A549 treated with CpdA at 1 μM for 4 hours (cell line): ENCODE measurements around the gene AOC3. TPM values are rescaled to one million over a fixed set of nuclear protein-coding genes. Genes with fewer than 3 reads are reported as not detected.

Experiments used
- total RNA-seq: library from RNA; stranded (reverse); fragments of 200-300 nt; extraction: Qiagen RNA extraction; gene quantifications from 5 replicates; pipeline ENCODE4 v1.2.3, GENCODE V29; 2022; ENCODE audit warnings: low read depth

Gene AOC3, protein sequence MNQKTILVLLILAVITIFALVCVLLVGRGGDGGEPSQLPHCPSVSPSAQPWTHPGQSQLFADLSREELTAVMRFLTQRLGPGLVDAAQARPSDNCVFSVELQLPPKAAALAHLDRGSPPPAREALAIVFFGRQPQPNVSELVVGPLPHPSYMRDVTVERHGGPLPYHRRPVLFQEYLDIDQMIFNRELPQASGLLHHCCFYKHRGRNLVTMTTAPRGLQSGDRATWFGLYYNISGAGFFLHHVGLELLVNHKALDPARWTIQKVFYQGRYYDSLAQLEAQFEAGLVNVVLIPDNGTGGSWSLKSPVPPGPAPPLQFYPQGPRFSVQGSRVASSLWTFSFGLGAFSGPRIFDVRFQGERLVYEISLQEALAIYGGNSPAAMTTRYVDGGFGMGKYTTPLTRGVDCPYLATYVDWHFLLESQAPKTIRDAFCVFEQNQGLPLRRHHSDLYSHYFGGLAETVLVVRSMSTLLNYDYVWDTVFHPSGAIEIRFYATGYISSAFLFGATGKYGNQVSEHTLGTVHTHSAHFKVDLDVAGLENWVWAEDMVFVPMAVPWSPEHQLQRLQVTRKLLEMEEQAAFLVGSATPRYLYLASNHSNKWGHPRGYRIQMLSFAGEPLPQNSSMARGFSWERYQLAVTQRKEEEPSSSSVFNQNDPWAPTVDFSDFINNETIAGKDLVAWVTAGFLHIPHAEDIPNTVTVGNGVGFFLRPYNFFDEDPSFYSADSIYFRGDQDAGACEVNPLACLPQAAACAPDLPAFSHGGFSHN
- total RNA-seq: 0.97 to 2.1 TPM (median 1.0 TPM) in 5 replicates

DNA sequence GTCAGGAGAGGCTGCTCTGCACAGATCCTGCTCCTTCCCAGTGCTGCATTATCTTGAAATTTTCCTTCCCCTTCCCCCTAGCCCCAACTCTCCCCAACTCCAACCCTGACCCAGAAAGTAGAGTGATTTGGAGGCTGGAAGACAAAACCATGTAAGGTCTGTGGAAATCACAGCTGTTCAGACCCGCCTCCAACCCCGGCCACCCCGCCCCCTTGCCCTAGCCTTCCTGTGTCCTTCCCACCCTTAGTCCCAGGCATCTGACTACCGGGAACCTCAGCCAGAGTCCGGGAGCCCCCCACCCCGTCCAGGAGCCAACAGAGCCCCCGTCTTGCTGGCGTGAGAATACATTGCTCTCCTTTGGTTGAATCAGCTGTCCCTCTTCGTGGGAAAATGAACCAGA lies at the start of gene AOC3:
Gene AOC3, plus strand, starts transcription at position 246 of the 400 bp plus-strand sequence. Its CDS starts 145 bp downstream, at position 391.

DNA sequence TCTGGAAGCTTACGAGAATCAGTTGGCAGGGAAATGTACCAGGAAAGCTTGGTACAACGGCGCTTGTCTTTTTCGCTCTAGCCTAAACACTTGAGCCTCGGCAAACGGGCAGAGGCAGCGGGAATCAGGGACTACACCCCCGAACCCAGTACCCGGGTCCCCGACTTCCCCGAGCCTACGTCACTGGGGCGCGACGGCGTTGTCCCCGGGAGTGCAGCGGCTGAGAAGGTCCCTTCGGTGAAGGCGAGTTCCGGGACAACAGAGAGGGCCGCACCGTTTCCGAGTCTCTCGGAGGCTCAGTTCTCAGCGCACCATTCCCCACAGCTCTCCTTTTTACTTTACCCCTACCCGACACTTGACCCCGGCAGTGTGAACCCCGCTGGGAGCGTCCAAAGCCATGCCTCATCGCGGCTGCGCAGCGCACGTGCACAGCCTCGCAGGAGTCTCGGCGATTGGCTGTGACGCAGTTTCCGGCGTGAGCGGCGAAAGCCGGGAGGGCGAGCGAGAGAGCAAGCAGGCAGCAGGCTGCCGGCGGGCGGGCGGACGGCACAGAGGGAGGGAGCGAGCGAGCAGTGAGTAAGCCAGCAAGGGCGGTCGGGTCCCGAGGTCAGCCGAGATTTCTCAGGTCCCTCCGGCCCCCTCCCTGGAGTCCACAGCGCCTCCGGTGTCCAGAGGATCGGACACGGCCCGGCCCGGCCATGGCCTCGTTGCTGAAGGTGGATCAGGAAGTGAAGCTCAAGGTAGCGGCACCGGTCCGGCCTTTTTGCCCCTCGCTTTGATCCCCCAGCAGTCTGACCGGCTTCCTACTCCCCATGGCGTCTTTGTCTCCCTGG lies 17.8 kb upstream of the AOC3 start, which contains the start of gene PSME3:
Gene PSME3, plus strand, starts transcription at position 464 of the 833 bp plus-strand sequence. Its CDS starts 235 bp downstream, at position 699.

DNA sequence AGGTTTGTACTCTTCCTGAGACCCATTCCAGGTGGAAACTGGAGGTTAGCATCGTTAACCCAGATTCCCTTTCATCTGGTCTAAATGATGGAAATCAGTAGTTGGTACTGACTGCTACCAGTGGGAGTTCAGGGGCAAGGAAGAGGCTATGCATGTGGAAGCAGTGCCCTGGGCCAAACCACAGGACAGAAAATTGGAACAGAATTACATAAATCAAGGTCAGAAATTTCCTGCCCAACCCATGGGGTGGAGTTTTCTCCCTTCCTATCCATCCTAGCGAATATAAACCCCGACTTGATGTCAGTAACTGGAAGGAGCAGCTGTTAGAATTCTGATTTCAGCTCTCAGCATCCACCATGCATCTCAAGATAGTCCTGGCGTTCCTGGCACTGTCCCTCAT lies 6.7 kb upstream of the AOC3 start, which contains the start of gene AOC2:
Gene AOC2, plus strand, starts transcription at position 310 of the 400 bp plus-strand sequence. Its CDS starts 47 bp downstream, at position 357.

DNA sequence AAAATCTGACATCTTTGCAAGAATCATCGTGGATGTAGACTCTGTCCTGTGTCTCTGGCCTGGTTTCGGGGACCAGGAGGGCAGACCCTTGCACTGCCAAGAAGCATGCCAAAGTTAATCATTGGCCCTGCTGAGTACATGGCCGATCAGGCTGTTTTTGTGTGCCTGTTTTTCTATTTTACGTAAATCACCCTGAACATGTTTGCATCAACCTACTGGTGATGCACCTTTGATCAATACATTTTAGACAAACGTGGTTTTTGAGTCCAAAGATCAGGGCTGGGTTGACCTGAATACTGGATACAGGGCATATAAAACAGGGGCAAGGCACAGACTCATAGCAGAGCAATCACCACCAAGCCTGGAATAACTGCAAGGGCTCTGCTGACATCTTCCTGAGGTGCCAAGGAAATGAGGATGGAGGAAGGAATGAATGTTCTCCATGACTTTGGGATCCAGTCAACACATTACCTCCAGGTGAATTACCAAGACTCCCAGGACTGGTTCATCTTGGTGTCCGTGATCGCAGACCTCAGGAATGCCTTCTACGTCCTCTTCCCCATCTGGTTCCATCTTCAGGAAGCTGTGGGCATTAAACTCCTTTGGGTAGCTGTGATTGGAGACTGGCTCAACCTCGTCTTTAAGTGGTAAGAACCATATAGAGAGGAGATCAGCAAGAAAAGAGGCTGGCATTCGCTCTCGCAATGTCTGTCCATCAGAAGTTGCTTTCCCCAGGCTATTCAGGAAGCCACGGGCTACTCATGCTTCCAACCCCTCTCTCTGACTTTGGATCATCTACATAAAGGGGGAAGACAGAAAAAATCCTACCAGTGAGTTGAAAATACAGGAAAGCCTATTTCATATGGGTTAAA lies 49.7 kb downstream of the AOC3 start, which contains the start of gene G6PC1:
Gene G6PC1, plus strand, starts transcription at position 340 of the 872 bp plus-strand sequence. Its CDS starts 78 bp downstream, at position 418.

Other genes with a start within 250 kb of the AOC3 start
- 27.4 to 32.7 TPM (median 29.2 TPM) in 5 replicates for gene RETREG3, start 241.8 kb upstream of the AOC3 start, total RNA-seq
- 145 to 162 TPM (median 150 TPM) in 5 replicates for gene TUBG1, start 241.5 kb upstream of the AOC3 start, total RNA-seq
- gene TUBG2, start 191.9 kb upstream of the AOC3 start, total RNA-seq: 21.3 to 26.6 TPM (median 23.8 TPM) in 5 replicates
- 11.4 to 20.4 TPM (median 18.3 TPM) in 5 replicates for gene PLEKHH3, start 174.2 kb upstream of the AOC3 start, total RNA-seq
- 0.30 to 0.63 TPM (median 0.37 TPM) in 5 replicates for gene CCR10, start 169.4 kb upstream of the AOC3 start, total RNA-seq
- 5.1 to 6.9 TPM (median 5.5 TPM) in 5 replicates for gene CNTNAP1, start 168.7 kb upstream of the AOC3 start, total RNA-seq
- gene EZH1, start 106.2 kb upstream of the AOC3 start, total RNA-seq: 8.1 to 12.6 TPM (median 11.6 TPM) in 5 replicates
- gene RAMP2, start 90.0 kb upstream of the AOC3 start, total RNA-seq: 0.65 to 1.3 TPM (median 0.99 TPM) in 5 replicates
- 126 to 132 TPM (median 128 TPM) in 5 replicates for gene VPS25, start 77.8 kb upstream of the AOC3 start, total RNA-seq
- 0.92 to 2.0 TPM (median 1.3 TPM) in 5 replicates for gene WNK4, start 70.6 kb upstream of the AOC3 start, total RNA-seq
- gene COA3, start 52.5 kb upstream of the AOC3 start, total RNA-seq: 118 to 141 TPM (median 138 TPM) in 5 replicates
- gene CNTD1, start 52.3 kb upstream of the AOC3 start, total RNA-seq: 0.08 to 0.27 TPM (median 0.25 TPM) in 3 of 5 replicates, not detected in the others
- gene BECN1, start 26.9 kb upstream of the AOC3 start, total RNA-seq: 76.8 to 105 TPM (median 80.9 TPM) in 5 replicates
- gene PSME3, start 17.8 kb upstream of the AOC3 start, total RNA-seq: 225 to 304 TPM (median 243 TPM) in 5 replicates
- 1.4 to 3.0 TPM (median 2.0 TPM) in 5 replicates for gene AOC2, start 6.6 kb upstream of the AOC3 start, total RNA-seq
- not detected in 5 replicates for gene G6PC1, start 49.6 kb downstream of the AOC3 start, total RNA-seq
- 51.5 to 58.5 TPM (median 55.3 TPM) in 5 replicates for gene AARSD1, start 113.3 kb downstream of the AOC3 start, total RNA-seq
- gene PTGES3L, start 128.9 kb downstream of the AOC3 start, total RNA-seq: 0.55 to 0.99 TPM (median 0.84 TPM) in 5 replicates
- gene RUNDC1, start 129.4 kb downstream of the AOC3 start, total RNA-seq: 19.6 to 21.7 TPM (median 20.3 TPM) in 5 replicates
- 2,853 to 3,460 TPM (median 3,163 TPM) in 5 replicates for gene RPL27, start 147.2 kb downstream of the AOC3 start, total RNA-seq
- gene IFI35, start 155.6 kb downstream of the AOC3 start, total RNA-seq: 17.3 to 19.5 TPM (median 17.9 TPM) in 5 replicates
- gene VAT1, start 171.2 kb downstream of the AOC3 start, total RNA-seq: 202 to 235 TPM (median 227 TPM) in 5 replicates
- 0.13 to 0.24 TPM (median 0.15 TPM) in 5 replicates for gene RND2, start 174.0 kb downstream of the AOC3 start, total RNA-seq